GM23248 (cell line): ENCODE data around the gene ERG. TPM values are rescaled to one million over a fixed set of nuclear protein-coding genes. Genes with fewer than 3 reads are reported as not detected.

ENCODE experiments used
- DNase-seq: peaks from one replicate; pipeline ENCODE4 v3.0.0-alpha.2; 2015
- H2AFZ ChIP-seq: fragments of 200-600 bp; sonication (generic); 2 replicates; pipeline ENCODE4 v1.6.1; 2016; ENCODE audit warnings: antibody characterized with exemption
- H3F3A ChIP-seq: fragments of 200-600 bp; sonication (generic); 2 replicates; pipeline ENCODE4 v1.6.1; 2016; ENCODE audit warnings: mild to moderate bottlenecking, antibody characterized with exemption, mixed run types; ENCODE audit not compliant: insufficient read depth
- H3K27ac ChIP-seq: fragments of 200-600 bp; sonication (generic); 2 replicates; pipeline ENCODE4 v1.5.1; 2016; ENCODE audit warnings: mild to moderate bottlenecking
- H3K27me3 ChIP-seq: fragments of 200-600 bp; sonication (generic); replicated peaks from 2 replicates; pipeline ENCODE4 v1.6.1; 2016; ENCODE audit warnings: mild to moderate bottlenecking; ENCODE audit not compliant: insufficient read depth
- H3K36me3 ChIP-seq: fragments of 200-600 bp; sonication (generic); 2 replicates; pipeline ENCODE4 v1.6.1; 2016; ENCODE audit warnings: low read depth, mild to moderate bottlenecking
- H3K4me1 ChIP-seq: fragments of 200-600 bp; sonication (generic); 2 replicates; pipeline ENCODE4 v1.6.1; 2016; ENCODE audit warnings: mild to moderate bottlenecking; ENCODE audit not compliant: insufficient read depth
- H3K4me2 ChIP-seq: fragments of 200-600 bp; sonication (generic); one replicate; pipeline ENCODE4 v1.6.1; 2016; ENCODE audit warnings: mild to moderate bottlenecking; ENCODE audit not compliant: unreplicated experiment
- H3K4me3 ChIP-seq: fragments of 200-600 bp; sonication (generic); 2 replicates; pipeline ENCODE4 v1.5.1; 2016; ENCODE audit warnings: mild to moderate bottlenecking
- H3K79me2 ChIP-seq: fragments of 200-600 bp; sonication (generic); 2 replicates; pipeline ENCODE4 v1.6.1; 2016; ENCODE audit warnings: mild to moderate bottlenecking; ENCODE audit not compliant: insufficient read depth
- H3K9ac ChIP-seq: fragments of 200-600 bp; sonication (generic); 2 replicates; pipeline ENCODE4 v1.6.1; 2016; ENCODE audit warnings: mild to moderate bottlenecking
- H3K9me2 ChIP-seq: fragments of 200-600 bp; sonication (generic); 2 replicates; pipeline ENCODE4 v1.6.1; 2016; ENCODE audit warnings: mixed run types, mild to moderate bottlenecking, moderate library complexity; ENCODE audit not compliant: insufficient read depth
- H3K9me3 ChIP-seq: fragments of 200-600 bp; sonication (generic); one replicate; pipeline ENCODE4 v1.6.1; 2017; ENCODE audit warnings: low read depth
- H4K20me1 ChIP-seq: fragments of 200-600 bp; sonication (generic); 2 replicates; pipeline ENCODE4 v1.6.0; 2016; ENCODE audit not compliant: insufficient read depth
- EZH2 ChIP-seq: fragments of 200-600 bp; sonication (generic); IDR thresholded peaks from 2 replicates; pipeline ENCODE4 v1.6.1; 2018; ENCODE audit warnings: antibody characterized with exemption, mild to moderate bottlenecking; ENCODE audit not compliant: insufficient read depth, poor library complexity, severe bottlenecking
- EZH2phosphoT487 ChIP-seq: fragments of 200-600 bp; sonication (generic); IDR thresholded peaks from 2 replicates; pipeline ENCODE4 v1.6.1; 2018; ENCODE audit warnings: antibody characterized with exemption, moderate library complexity, mild to moderate bottlenecking, low read depth; ENCODE audit not compliant: insufficient read depth
- WGBS, 2 experiments: methylation state at CpG; one replicate each; pipeline ENCODE4 v1.1.6; 2015 to 2017; ENCODE audit warnings: low lambda C conversion rate in 2 of 2, low coverage in 1 of 2; ENCODE audit errors: missing lambda C conversion rate in 2 of 2; 5-methylcytosine and 5-hydroxymethylcytosine counted together
- in situ Hi-C: fragments of 300-500 bp; cut with MboI; formaldehyde crosslinking; loops from 2 replicates; pipeline ENCODE4 v1.15.0; 2020
- polyA plus RNA-seq: library from polyadenylated mRNA; unstranded; fragments of >200 nt; fragmentation: Nextera tagmentation; extraction: Ambion mirVana; gene quantifications from 2 replicates; pipeline ENCODE4 v1.2.1, GENCODE V29; 2016
- total RNA-seq: library from RNA; depleted of rRNA; stranded (reverse); fragments of >200 nt; shearing (Covaris generic); gene quantifications from 2 replicates; pipeline ENCODE4 v1.2.3, GENCODE V29; 2014

Gene ERG
- total and polyA plus RNA-seq, 2 experiments from 2014 or later, result 0.76 to 1.3 TPM

DNA sequence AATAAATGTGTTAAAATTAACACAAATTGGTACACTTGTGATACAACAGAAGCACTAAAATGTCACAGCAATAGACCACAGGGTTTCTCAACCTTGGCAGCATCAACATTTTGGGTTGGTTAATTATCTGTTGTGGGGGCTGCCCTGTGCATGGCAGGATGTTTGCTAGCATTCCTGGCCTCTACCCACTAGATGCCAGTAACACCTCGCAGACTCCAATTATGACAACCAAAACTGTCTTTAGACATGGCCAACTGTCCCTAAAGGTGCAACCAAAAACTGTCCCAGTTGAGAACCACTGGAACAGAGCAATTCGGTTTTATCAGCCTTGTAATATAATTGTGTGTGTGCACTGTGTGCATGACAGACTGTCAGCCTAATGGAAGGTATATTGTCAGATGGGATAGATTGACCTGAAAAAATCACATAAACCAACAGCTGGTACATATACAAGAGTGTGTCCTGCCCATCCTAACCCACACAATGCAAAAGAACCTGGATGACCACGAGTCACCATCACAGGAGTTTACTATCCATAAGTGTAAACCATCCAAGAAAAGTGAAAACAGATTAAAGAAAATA is 13.5 kb upstream of the ERG start:
- H3K27me3 ChIP-seq, result 0 out of 2 replicates have a peak, but pooled peaks cover 3% of the 10 kb centered on the region
- H4K20me1 ChIP-seq, result no peaks in the 10 kb centered on the region
- H3K9ac ChIP-seq, result no peak overlapping the region
- no peaks in the 10 kb centered on the region for H3K36me3 ChIP-seq
- no peak overlapping the region for H2AFZ ChIP-seq
- H3K4me1 ChIP-seq, result no peaks in the 10 kb centered on the region
- DNase-seq, result no peak
- TF ChIP-seq EZH2 (no peak), EZH2phosphoT487 (no peak)
- H3K9me2 ChIP-seq, result no peaks in the 10 kb centered on the region
- H3F3A ChIP-seq, result no peaks in the 10 kb centered on the region
- in situ Hi-C loops, result no loop called here
- no peak overlapping the region for H3K27ac ChIP-seq
- 73 to 76% methylated on average over 3 of the region's 3 CpGs for WGBS, 2 experiments
- H3K4me2 ChIP-seq, result no peak overlapping the region
- no peaks in the 10 kb centered on the region for H3K79me2 ChIP-seq
- no peaks in the 10 kb centered on the region for H3K9me3 ChIP-seq
- no peak overlapping the region for H3K4me3 ChIP-seq

DNA sequence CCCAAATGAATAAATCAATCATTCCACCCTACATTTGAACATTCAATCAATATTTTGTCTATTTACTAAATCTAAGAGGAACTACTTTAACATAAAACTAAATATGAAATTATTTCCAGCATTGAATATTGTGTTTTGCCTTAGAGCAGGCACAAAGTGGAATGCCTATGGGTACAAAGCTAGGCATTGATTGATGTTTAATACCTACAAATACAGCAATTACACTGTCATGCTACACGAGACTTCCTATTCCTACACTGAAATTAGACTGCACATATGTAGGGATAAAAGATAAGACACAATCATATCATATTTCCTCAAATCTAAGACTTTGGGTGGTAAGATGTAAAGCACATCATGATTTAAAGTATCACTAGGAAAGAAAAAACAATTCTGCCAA is 12.9 kb upstream of the ERG start:
- H3K4me3 ChIP-seq, result no peak overlapping the region
- H3K9me3 ChIP-seq, result no peaks in the 10 kb centered on the region
- no peak for DNase-seq
- H2AFZ ChIP-seq, result no peak overlapping the region
- no peak overlapping the region for H3K4me2 ChIP-seq
- H3K27ac ChIP-seq, result no peak overlapping the region
- 0 out of 2 replicates have a peak, but pooled peaks cover 3% of the 10 kb centered on the region for H3K27me3 ChIP-seq
- no peaks in the 10 kb centered on the region for H4K20me1 ChIP-seq
- H3K9ac ChIP-seq, result no peak overlapping the region
- no peaks in the 10 kb centered on the region for H3K4me1 ChIP-seq
- no peaks in the 10 kb centered on the region for H3F3A ChIP-seq
- in situ Hi-C loops, result no loop called here
- H3K36me3 ChIP-seq, result no peaks in the 10 kb centered on the region
- WGBS, 2 experiments, result 88 to 97% methylated on average over 1 of the region's 1 CpG
- H3K79me2 ChIP-seq, result no peaks in the 10 kb centered on the region
- no peaks in the 10 kb centered on the region for H3K9me2 ChIP-seq
- no peak for TF ChIP-seq EZH2
- TF ChIP-seq EZH2phosphoT487, result no peak

DNA sequence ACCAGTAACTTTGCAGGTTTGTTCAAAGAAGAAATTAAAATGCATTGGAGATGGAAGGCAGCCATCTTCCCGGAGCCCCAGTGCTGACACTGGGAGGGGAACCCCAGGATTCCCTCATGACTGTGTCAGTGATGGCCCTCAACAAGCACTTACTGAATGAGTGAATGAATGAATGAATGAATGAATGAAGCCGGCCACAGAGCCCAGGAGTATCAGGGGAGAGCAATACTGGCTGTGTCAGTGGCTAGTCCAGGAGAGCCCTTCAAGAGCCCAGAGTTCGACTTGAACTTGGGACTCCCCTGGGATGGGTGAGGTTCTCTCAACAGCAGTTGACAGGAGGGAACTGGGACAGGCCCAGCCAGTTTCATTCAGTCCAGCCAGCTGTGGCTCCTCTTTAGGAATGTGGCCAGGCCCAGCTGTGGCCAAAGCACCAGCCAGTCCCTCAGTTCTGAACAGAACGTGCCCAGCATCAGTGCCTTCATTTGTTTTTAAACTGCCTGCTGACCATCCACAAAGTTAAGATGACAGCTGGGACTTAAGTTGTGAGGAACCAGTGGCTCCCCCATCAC is 9.2 kb upstream of the ERG start:
- H4K20me1 ChIP-seq, result no peaks in the 10 kb centered on the region
- TF ChIP-seq EZH2 (no peak), EZH2phosphoT487 (no peak)
- 48 to 54% methylated on average over 4 of the region's 4 CpGs for WGBS, 2 experiments
- no peak overlapping the region for H2AFZ ChIP-seq
- no peaks in the 10 kb centered on the region for H3K79me2 ChIP-seq
- no peak overlapping the region for H3K9ac ChIP-seq
- H3K27ac ChIP-seq, result no peak overlapping the region
- no peaks in the 10 kb centered on the region for H3K9me3 ChIP-seq
- 0 out of 2 replicates have a peak, but pooled peaks cover 3% of the 10 kb centered on the region for H3K27me3 ChIP-seq
- no peaks in the 10 kb centered on the region for H3F3A ChIP-seq
- in situ Hi-C loops, result loop anchor here (10.0 kb wide), 2 partner anchors 207 to 627 kb away; no protein-coding TSS in a partner anchor
- peaks cover 7% of the 10 kb centered on the region; the same call in 1 of the 2 replicates for H3K4me1 ChIP-seq
- no peak for DNase-seq
- H3K4me2 ChIP-seq, result no peak overlapping the region
- H3K4me3 ChIP-seq, result no peak overlapping the region
- H3K9me2 ChIP-seq, result no peaks in the 10 kb centered on the region
- H3K36me3 ChIP-seq, result no peaks in the 10 kb centered on the region

DNA sequence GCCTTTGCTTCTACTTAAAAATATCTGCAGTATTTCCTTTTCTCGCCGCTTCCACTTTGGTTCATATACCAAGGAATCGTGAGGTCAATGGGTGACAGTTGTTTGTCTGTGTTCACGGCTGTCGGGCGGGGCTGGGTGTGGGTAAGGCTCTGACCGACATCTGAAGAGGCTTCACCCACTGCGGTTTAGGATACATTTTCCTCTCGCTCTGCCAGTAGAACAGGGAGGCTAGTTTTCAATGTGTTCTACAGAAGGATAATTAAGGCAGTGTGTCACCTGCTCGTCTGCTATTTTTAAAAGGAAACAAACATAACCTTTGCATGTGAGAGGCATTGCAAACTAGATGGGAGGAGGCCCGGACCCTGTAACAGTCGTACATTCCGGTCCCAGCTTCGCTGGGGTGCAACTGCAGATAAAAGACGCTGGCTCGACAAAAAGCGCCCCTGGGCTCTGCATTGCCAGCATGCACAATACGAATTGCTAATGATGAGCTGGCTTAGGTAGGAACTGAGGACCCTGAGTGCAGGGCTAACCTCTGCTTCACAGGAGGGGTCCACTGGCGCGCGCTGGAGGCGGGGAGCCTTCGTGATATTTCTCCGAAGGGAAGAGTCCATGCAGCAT is 8.5 kb upstream of the ERG start:
- Histone ChIP-seq H3F3A (no peaks in the 10 kb centered on the region), H3K36me3 (no peaks in the 10 kb centered on the region), H3K4me1 (peaks cover 7% of the 10 kb centered on the region; the same call in 1 of the 2 replicates), H3K9ac (no peak overlapping the region), H4K20me1 (no peaks in the 10 kb centered on the region), H3K79me2 (no peaks in the 10 kb centered on the region), H3K27ac (no peak overlapping the region), H3K9me3 (no peaks in the 10 kb centered on the region), H3K4me2 (no peak overlapping the region), H2AFZ (no peak overlapping the region), H3K27me3 (0 out of 2 replicates have a peak, but pooled peaks cover 3% of the 10 kb centered on the region), H3K9me2 (no peaks in the 10 kb centered on the region), H3K4me3 (no peak overlapping the region)
- in situ Hi-C loops, result loop anchor here (10.0 kb wide), 2 partner anchors 208 to 628 kb away; no protein-coding TSS in a partner anchor
- DNase-seq, result no peak
- TF ChIP-seq EZH2 (no peak), EZH2phosphoT487 (no peak)
- WGBS, 2 experiments, result 93 to 94% methylated on average over 24 of the region's 24 CpGs
